Activated T-cell treated with anti-CD3 and anti-CD28 coated beads, Interleukin-2, amount 50 U/mL, for 4 hours (primary cell): ENCODE data around the gene ATG4B. TPM values are rescaled to one million over a fixed set of nuclear protein-coding genes. Genes with fewer than 3 reads are reported as not detected.

Experiments
- ATAC-seq, 2 donors: fragments of 200-7000 bp; cut with Tn5 transposase; one replicate each; pipeline ENCODE4 v1.10.0; 2021
- DNase-seq: peaks from one replicate; pipeline ENCODE4 v3.0.0-alpha.2; 2020
- H3K27me3 Mint-ChIP-seq: one replicate; pipeline ENCODE4 v1.8.0; 2021; ENCODE audit warnings: low read depth, mixed read lengths
- H3K36me3 Mint-ChIP-seq: one replicate; pipeline ENCODE4 v1.8.0; 2022; ENCODE audit warnings: mixed read lengths; ENCODE audit not compliant: insufficient read depth
- H3K4me1 Mint-ChIP-seq: one replicate; pipeline ENCODE4 v1.8.0; 2021; ENCODE audit warnings: low read depth, mixed read lengths
- H3K4me3 Mint-ChIP-seq: one replicate; pipeline ENCODE4 v1.8.0; 2021; ENCODE audit warnings: mild to moderate bottlenecking, moderate library complexity, mixed read lengths
- H3K9me3 Mint-ChIP-seq: one replicate; pipeline ENCODE4 v1.8.0; 2021; ENCODE audit warnings: mixed read lengths
- total RNA-seq, 3 donors: library from RNA; stranded (reverse); gene quantifications; one replicate each; pipeline ENCODE4 v1.2.1, GENCODE V29; 2021

The ATG4B gene
- total RNA-seq, 3 donors from 2014 or later, result 72.6 to 82.4 (median 75.3) TPM

GRCh38 chr2:241676665-241677064 lies 39.2 kb downstream of the ATG4B start:
- ATAC-seq, result no peak
- Mint-ChIP-seq H3K4me3 (no peak overlapping the region), H3K4me1 (peaks cover 1% of the 10 kb centered on the region), H3K9me3 (no peaks in the 10 kb centered on the region), H3K36me3 (peaks cover 16% of the 10 kb centered on the region), H3K27me3 (no peaks in the 10 kb centered on the region)
- no peak for DNase-seq

GRCh38 chr2:241677392-241677791 lies 39.9 kb downstream of the ATG4B start:
- Mint-ChIP-seq H3K36me3 (peaks cover 19% of the 10 kb centered on the region), H3K9me3 (no peaks in the 10 kb centered on the region), H3K27me3 (no peaks in the 10 kb centered on the region), H3K4me3 (no peak overlapping the region), H3K4me1 (peaks cover 3% of the 10 kb centered on the region)
- ATAC-seq, result no peak
- no peak for DNase-seq

GRCh38 chr2:241678307-241678706 lies 40.8 kb downstream of the ATG4B start:
- no peak for DNase-seq
- H3K27me3 Mint-ChIP-seq, result no peaks in the 10 kb centered on the region
- no peak overlapping the region for H3K4me3 Mint-ChIP-seq
- H3K9me3 Mint-ChIP-seq, result no peaks in the 10 kb centered on the region
- H3K4me1 Mint-ChIP-seq, result peaks cover 3% of the 10 kb centered on the region
- peaks cover 19% of the 10 kb centered on the region for H3K36me3 Mint-ChIP-seq
- no peak for ATAC-seq

DNA sequence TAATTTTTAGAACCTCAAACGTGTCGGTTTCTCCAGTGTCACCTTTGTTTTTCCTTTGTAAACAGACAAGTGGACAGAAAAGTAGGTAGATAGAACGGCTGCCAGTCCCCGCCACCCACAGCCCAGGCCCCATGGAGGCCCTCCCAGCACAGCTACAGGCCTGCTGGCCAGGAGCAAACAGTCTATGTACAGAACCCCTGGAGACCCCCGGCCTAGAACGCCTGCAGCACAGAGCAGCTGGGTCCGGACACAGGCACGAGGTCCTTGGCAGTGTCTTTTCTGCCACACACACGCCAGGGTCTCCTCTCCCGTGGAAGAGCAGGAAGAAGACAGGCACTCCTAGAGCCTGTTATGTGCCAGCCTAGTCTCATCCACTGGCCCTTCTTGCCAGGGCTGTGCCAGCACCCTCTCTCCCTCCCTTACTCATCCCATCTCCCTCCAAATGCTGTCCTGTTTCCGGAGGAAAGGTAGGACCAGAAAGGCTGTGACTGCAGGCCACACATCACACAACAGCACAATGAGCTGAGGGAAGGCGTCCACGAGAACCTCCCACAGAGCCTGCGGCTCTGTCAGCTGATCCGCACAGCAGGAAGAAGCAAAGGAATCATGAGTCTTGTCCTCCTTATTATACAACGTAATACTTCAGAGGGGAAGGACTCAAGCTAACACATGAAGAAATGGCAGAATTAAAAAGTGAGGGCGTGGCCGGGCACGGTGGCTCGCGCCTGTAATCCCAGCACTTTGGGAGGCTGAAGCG lies 41.5 kb downstream of the ATG4B start:
- no peak overlapping the region for H3K4me3 Mint-ChIP-seq
- H3K4me1 Mint-ChIP-seq, result peaks cover 1% of the 10 kb centered on the region
- no peaks in the 10 kb centered on the region for H3K9me3 Mint-ChIP-seq
- no peaks in the 10 kb centered on the region for H3K27me3 Mint-ChIP-seq
- peaks cover 20% of the 10 kb centered on the region for H3K36me3 Mint-ChIP-seq
- ATAC-seq (no peak), DNase-seq (no peak)

DNA sequence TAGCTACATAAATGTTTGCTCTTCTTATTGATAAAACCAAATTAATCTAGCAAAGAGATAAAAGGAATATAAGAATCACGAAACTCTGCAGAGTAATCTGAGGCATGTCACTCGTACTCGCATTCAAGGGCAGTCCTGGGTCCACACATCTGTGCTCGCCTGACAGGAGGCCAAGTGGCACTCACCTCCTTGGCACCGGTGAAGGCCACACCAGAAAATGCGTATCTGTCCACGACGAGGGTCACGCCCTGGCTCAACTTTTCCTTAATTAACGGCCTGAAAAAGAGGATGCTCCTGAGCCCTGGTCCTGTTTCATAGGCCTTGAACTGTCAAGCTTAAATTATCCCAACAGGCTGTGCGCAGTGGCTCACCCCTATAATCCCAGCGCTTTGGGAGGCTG lies 42.6 kb downstream of the ATG4B start:
- H3K4me3 Mint-ChIP-seq, result no peak overlapping the region
- no peaks in the 10 kb centered on the region for H3K9me3 Mint-ChIP-seq
- H3K36me3 Mint-ChIP-seq, result peaks cover 25% of the 10 kb centered on the region

DNA sequence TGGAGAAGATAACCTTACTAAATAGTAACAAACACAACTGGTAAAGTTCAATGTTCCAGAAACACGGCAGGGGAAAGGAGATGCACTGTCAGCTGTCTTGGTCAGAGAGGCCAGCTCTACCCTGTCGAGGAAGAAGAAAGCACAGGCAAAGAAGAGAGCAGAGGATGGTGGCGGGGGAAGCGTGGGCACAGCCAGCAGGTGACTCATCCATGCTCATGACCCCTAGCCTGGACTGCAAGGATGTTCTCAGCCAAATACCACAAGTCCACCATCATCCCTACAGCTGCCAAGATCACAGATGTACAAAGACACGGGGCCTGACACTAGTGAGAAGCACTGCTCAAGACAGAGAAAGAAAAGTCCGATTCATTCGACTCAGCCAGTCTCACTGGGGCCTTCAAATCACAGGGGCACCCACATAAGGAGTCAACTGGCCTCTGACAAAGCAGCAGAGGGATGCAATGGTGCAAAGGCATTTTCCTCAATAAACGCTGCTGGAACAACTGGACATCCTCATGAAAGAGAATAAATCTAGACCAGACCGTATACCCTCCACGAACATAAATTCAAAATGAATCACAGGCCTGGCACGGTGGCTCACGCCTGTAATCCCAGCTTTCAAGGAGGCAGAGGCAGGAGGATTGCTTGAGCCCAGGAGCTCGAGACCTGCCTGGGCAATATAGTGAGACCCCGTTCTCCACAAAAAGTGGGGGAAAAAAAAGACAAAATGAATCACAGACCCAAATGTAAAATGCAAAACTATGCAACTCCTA lies 43.5 kb downstream of the ATG4B start:
- no peak for DNase-seq
- H3K4me3 Mint-ChIP-seq, result no peak overlapping the region
- H3K4me1 Mint-ChIP-seq, result peaks cover 9% of the 10 kb centered on the region
- no peaks in the 10 kb centered on the region for H3K27me3 Mint-ChIP-seq
- H3K9me3 Mint-ChIP-seq, result no peaks in the 10 kb centered on the region
- ATAC-seq, result no peak
- peaks cover 25% of the 10 kb centered on the region for H3K36me3 Mint-ChIP-seq

More for the DNA sequence above, 42.6 kb downstream of the ATG4B start:
- H3K27me3 Mint-ChIP-seq, result no peaks in the 10 kb centered on the region
- DNase-seq (no peak), ATAC-seq (no peak)
- peaks cover 3% of the 10 kb centered on the region for H3K4me1 Mint-ChIP-seq

- ATAC-seq (peak in 1 of 2 donors; percentile 6), DNase-seq (no peak)
- Mint-ChIP-seq H3K9me3 (no peaks in the 10 kb centered on the region), H3K4me3 (peak overlapping the region; percentile 89), H3K36me3 (peaks cover 13% of the 10 kb centered on the region), H3K4me1 (peaks cover 25% of the 10 kb centered on the region), H3K27me3 (no peaks in the 10 kb centered on the region)
Measured at GRCh38 chr2:241686324-241686649, 48.8 kb downstream of the ATG4B start.

GRCh38 chr2:241686650-241687425 lies 49.3 kb downstream of the ATG4B start, which contains the start of gene DTYMK:
Gene DTYMK, minus strand, starts transcription at chr2:241686815. Its CDS starts 32 bp downstream, at chr2:241686783.
- H3K4me3 Mint-ChIP-seq, result peak within 1 kb of the TSS; percentile 89
- no peaks in the 10 kb centered on the region for H3K27me3 Mint-ChIP-seq
- ATAC-seq (peak; percentile 96 to 99), DNase-seq (peak; percentile 91)
- peaks cover 11% of the 10 kb centered on the region for H3K36me3 Mint-ChIP-seq
- H3K4me1 Mint-ChIP-seq, result peaks cover 25% of the 10 kb centered on the region
- H3K9me3 Mint-ChIP-seq, result no peaks in the 10 kb centered on the region

DNA sequence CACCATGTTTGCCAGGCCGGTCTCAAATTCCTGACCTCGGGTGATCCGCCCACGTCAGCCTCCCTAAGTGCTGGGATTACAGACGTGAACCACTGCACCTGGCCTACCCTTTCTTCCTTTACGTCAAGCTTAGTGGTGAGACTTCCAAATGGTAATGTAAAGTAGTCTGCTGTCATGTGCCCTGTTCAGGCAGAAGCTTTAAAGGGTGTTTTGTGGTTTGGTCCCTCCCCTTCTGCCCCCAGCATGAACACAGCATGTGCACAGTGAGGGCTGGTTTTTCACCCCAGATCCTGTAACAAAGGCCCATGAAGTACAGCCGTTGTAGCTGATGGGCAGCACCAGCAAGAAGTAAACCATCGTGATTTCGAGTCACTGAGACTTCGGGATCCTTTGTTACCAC lies 51.8 kb downstream of the ATG4B start:
- DNase-seq (peak; percentile 45), ATAC-seq (no peak)
- Mint-ChIP-seq H3K27me3 (no peaks in the 10 kb centered on the region), H3K9me3 (no peaks in the 10 kb centered on the region), H3K4me1 (peaks cover 22% of the 10 kb centered on the region), H3K36me3 (peaks cover 10% of the 10 kb centered on the region), H3K4me3 (peak overlapping the region; percentile 89)

DNA sequence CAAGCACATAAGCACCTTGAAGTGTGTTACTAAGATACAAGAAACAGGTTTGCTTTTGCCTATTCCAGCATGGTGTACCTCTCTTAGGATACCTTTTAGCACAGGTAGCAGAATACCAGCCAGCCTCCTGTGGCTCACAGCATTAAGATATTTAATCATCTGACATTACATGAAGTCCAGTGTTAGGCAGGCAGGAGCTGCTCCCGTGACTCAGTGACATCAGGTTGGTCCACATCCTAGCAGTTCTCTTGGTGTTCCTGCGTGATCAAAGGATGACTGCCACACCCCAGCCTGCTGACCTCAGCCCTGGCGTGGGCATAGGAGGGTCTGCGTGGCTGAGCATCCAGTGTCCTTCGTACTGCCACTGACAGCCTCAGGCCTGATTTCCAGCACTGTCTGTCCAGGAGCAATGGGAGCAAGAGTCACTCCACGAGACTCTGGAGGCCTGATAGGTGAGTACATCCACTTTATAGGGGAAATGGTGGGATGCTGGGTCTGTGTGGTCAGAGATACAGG lies 52.8 kb downstream of the ATG4B start:
- Mint-ChIP-seq H3K36me3 (peaks cover 8% of the 10 kb centered on the region), H3K4me1 (peaks cover 22% of the 10 kb centered on the region), H3K9me3 (no peaks in the 10 kb centered on the region), H3K27me3 (no peaks in the 10 kb centered on the region), H3K4me3 (no peak overlapping the region)
- ATAC-seq, result no peak
- DNase-seq, result no peak

DNA sequence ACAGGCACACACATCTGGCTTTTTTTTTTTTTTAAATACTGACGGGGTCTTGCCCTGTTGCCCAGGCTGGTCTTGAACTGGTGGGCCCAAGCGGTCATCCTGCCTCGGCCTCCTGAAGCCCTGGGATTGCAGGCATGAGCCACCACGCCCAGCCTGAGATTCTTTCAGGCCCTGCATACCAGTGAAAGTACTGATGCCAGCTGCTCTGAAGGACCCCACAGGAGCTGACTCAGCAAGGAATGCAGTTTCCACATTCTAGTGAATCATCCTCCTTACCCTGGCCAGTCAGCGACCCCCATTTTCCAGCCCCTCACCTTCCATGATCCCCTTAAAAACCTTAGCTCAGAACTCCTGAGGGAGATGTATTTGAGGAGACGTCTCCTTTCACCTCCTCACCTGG lies 55.0 kb downstream of the ATG4B start:
- H3K9me3 Mint-ChIP-seq, result no peaks in the 10 kb centered on the region
- no peaks in the 10 kb centered on the region for H3K27me3 Mint-ChIP-seq
- peaks cover 10% of the 10 kb centered on the region for H3K36me3 Mint-ChIP-seq
- H3K4me3 Mint-ChIP-seq, result no peak overlapping the region
- ATAC-seq (no peak), DNase-seq (no peak)
- H3K4me1 Mint-ChIP-seq, result peaks cover 15% of the 10 kb centered on the region

DNA sequence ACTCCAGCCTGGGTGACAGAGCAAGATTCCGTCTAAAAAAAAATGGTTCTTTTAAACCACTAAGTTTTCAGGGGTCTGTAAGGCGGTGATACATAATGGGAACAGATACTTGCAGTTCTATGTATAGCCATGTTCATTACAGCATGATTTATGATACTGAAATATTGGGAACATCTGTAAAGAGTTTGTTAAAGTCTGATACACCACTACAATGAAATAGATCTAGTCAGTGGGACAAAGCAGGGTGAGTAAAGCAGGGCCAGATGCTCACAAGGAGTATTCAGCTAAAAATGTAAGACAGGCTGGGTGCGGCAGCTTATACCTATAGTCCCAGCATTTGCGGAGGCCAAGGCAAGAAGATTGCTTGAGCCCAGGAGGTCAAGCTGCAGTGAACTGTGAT lies 58.2 kb downstream of the ATG4B start:
- Mint-ChIP-seq H3K4me3 (no peak overlapping the region), H3K9me3 (no peaks in the 10 kb centered on the region)

GRCh38 chr2:241701149-241701398 lies 63.6 kb downstream of the ATG4B start:
- Mint-ChIP-seq H3K4me3 (peak overlapping the region; percentile 86), H3K4me1 (peaks cover 22% of the 10 kb centered on the region), H3K27me3 (no peaks in the 10 kb centered on the region), H3K36me3 (peaks cover 6% of the 10 kb centered on the region), H3K9me3 (no peaks in the 10 kb centered on the region)
- DNase-seq, result no peak
- no peak for ATAC-seq

More for the DNA sequence above, 58.2 kb downstream of the ATG4B start:
- Mint-ChIP-seq H3K4me1 (peaks cover 12% of the 10 kb centered on the region), H3K27me3 (no peaks in the 10 kb centered on the region), H3K36me3 (peaks cover 9% of the 10 kb centered on the region)
- DNase-seq (no peak), ATAC-seq (no peak)

DNA sequence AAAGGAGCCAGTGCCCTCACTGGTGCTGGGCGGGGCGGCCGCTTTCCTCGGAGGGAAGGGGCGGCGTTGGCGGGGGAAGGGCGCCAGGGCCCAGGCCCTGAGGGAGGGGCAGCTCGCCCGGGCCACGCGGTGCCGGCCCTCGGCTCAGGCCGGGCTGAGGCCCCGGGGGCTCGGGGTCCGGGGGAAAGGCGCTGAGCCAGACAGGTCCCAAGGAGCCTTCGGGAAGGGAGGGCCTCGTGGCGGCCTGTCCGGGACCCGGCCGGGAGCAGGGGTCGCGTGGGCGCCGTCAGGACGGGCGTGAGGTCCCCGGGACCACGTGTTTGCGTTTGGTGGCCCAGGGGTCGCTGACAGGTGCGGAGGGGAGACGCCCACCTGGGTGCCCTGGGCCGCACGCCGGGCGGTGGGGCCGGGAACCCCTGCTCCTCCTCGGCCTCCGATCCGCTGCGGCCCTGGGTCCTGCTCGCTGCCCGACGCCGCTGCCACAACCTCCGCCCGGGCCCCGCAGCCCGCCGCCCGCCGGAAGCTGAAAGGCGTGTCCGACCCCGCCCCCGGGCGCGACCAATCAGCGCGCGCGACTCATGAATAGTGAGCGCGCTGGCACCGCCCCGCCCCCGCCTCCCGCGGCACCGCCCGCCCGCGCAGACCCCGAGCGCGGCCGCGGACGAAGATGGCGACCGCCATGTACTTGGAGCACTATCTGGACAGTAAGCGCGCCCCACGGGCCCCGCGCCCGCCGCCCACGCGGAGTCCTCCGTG lies 64.1 kb downstream of the ATG4B start, which contains the start of gene ING5:
Gene ING5 (plus strand): TSS at position 641 of the 756 bp plus-strand sequence. CDS start 27 bp downstream, at position 668.
- peak; percentile 71 for ATAC-seq
- DNase-seq, result peak; percentile 96
- H3K27me3 Mint-ChIP-seq, result no peaks in the 10 kb centered on the region
- H3K9me3 Mint-ChIP-seq, result no peaks in the 10 kb centered on the region
- peaks cover 10% of the 10 kb centered on the region for H3K36me3 Mint-ChIP-seq
- H3K4me3 Mint-ChIP-seq, result peak within 1 kb of the TSS; percentile 86
- H3K4me1 Mint-ChIP-seq, result peaks cover 22% of the 10 kb centered on the region
